AG09309 (cell line): ENCODE measurements around the gene OR52J3.

Experiments used
- DNase-seq: peaks from one replicate; pipeline ENCODE4 v3.0.0-alpha.2; 2010; ENCODE audit warnings: low read depth
- H3K4me3 ChIP-seq: 2 replicates; pipeline ENCODE4 v1.5.1; 2011; ENCODE audit warnings: mild to moderate bottlenecking, low read depth, low read length, moderate library complexity; ENCODE audit not compliant: control insufficient read depth
- CTCF ChIP-seq: IDR thresholded peaks from 2 replicates; pipeline ENCODE4 v1.5.1; 2011; ENCODE audit warnings: mild to moderate bottlenecking, low read depth, low read length, inconsistent platforms; ENCODE audit not compliant: insufficient read depth, control insufficient read depth; ENCODE audit errors: missing control alignments

OR52J3 gene

DNA sequence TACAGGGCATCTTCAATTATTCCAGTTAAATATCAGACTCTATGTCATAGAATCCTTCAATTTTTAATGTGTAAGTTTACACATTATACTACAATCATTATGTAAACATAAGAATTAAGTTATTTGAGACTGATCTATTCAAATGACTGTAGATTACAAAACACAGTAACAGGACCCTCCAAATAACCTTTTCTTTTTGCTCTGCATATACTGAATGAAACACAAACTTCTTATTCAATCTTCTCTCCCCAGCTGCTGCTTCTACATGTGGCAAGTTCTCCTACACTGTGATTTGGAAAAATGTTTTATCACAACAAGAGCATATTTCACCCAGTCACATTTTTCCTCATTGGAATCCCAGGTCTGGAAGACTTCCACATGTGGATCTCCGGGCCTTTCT is at the start of gene OR52J3:
Gene OR52J3 (plus strand): TSS at position 301 of the 400 bp plus-strand sequence. CDS start 0 bp downstream, at position 301.
- no peak within 1 kb of the TSS for H3K4me3 ChIP-seq
- no peak for DNase-seq
- TF ChIP-seq CTCF, result no peak

DNA sequence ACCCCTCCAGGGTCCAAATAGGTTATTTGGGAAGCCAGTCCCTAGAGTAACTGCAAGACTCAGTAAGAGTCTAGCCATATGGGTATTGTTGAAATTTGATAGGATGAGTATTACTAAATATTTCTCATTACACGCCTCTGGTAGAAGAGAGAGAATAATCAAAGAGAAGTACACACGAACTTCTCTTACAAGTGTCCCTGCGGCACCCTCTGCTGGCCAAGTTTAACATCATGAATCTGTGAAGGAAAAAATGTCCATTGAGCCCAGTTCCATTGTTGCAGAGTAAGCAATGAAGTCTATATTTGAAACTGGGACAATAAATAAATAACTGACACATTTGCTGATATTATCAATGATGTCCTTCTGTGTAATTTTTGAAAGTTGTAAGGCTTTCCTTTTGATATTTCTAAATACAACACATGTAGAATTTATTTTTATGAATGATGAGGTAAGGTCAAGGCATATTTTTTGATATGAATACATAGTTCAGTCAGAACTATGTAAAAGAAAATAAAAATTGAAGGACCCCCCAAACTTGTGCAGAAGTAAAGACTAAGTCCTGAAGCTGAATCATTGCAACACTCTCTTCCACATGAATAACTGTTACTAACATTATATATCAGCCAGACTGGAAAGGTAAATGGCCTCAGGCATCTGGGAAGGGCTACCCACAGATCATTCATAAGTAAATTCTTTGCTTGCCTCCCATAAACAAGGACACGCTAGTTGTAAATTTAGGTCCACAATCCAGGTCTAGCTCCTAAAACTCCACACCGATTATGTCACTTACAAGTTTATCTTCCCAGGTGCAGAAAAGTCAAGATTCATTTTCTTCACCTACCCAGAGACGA is 41.7 kb upstream of the OR52J3 start:
- DNase-seq, result no peak
- no peak for TF ChIP-seq CTCF
- no peak overlapping the region for H3K4me3 ChIP-seq

DNA sequence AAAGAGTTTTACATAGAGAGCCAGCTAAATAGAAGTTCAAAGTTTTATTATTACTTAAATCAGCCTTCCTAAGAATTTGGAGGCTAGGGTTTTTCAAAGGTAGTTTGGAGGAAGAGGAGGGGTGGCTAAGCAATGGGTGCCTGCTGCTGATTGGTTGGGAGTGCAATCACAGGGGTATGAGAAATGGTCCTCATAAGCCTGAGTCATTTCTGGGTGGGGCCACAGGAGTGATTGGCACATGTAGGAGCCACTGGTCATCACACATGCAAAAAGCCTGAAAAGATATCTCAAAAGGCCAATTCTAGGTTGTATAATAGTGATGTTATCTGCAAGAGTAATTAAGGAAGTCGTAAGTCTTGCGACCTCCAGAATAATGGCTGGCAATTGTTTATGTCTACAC is 38.8 kb upstream of the OR52J3 start:
- no peak overlapping the region for H3K4me3 ChIP-seq
- TF ChIP-seq CTCF, result no peak
- no peak for DNase-seq

DNA sequence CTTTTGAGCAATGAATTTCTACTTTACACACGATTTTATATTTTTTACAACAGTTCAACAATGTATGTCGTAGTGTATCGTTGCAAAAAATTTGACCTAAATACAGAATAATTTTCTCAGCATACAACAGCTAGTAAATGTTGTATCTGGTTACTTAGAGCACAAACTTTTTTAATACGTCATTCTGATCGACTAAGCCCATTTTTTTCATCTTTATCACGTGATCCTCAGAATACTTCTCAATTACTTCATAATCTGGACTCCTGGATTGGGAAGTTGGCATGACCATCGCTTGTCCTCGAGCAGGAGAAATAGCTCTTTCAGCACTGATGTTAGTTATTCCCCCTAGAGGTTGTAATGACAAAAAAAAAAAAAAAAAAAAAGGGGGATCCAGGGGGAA is 35.1 kb upstream of the OR52J3 start:
- no peak overlapping the region for H3K4me3 ChIP-seq
- TF ChIP-seq CTCF, result no peak
- no peak for DNase-seq

DNA sequence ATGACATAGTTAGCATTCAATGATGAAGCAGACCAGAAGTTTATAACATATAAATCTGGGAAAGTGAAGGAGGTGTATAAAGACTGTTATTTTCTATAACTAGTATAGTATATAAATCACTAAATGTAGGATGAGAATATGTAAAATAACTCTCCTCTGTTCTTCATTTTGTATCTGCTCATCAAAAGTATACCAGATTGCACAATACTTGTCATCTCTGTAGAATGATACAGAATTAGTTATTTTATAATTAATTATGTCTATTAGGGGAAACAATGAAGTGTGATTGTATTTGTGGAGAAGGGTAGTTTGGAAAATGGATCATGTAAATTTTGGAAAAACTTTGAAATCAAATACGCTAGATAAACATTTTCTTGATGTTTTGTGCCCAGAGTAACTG is 33.3 kb upstream of the OR52J3 start:
- no peak overlapping the region for H3K4me3 ChIP-seq
- no peak for TF ChIP-seq CTCF
- DNase-seq, result no peak

GRCh38 chr11:5021996-5022395 is 24.3 kb upstream of the OR52J3 start:
- no peak for DNase-seq
- H3K4me3 ChIP-seq, result no peak overlapping the region
- TF ChIP-seq CTCF, result no peak
